ENCODE data around the gene PLD6. TPM values are rescaled to one million over a fixed set of nuclear protein-coding genes. Genes with fewer than 3 reads are reported as not detected.

Gene PLD6
- total RNA-seq, 1 experiment from 2014 or later, result 0.09 TPM

GRCh38 chr17:17175340-17175739 is 30.8 kb downstream of the PLD6 start:
- Mint-ChIP-seq H3K4me1 (peaks cover 2 to 12% of the 10 kb centered on the region in 2 experiments; a peak in 2 of 4 replicates), H3K27me3 (ENCODE audit: low read depth) (no peaks in the 10 kb centered on the region), H3K36me3 (ENCODE audit: insufficient read depth in 1 of 3, low read depth in 3 of 3) (peaks cover 24 to 75% (median 55%) of the 10 kb centered on the region in 3 experiments; a peak in 6 of 7 replicates), H3K4me3 (no peak overlapping the region), H3K27ac (no peak overlapping the region), H3K9me3 (no peaks in the 10 kb centered on the region)
- Histone ChIP-seq H3K79me2 (ENCODE audit: insufficient read depth, low read length) (no peaks in the 10 kb centered on the region), H2AFZ (ENCODE audit: low read length) (no peak overlapping the region), H3K4me1 (ENCODE audit: insufficient read depth, low read length) (no peaks in the 10 kb centered on the region), H3K27me3 (ENCODE audit: insufficient read depth, low read length) (no peaks in the 10 kb centered on the region), H4K8ac (replicated peaks; ENCODE audit: insufficient read length, low read depth, low read length) (no peak overlapping the region), H3K79me1 (ENCODE audit: insufficient read depth, low read depth, low read length, poor library complexity, severe bottlenecking) (no peaks in the 10 kb centered on the region), H4K20me1 (ENCODE audit: control insufficient read depth, insufficient read depth, insufficient read length) (no peaks in the 10 kb centered on the region), H2BK120ac (ENCODE audit: low read depth, low read length, poor library complexity, severe bottlenecking) (no peak overlapping the region), H3K9me3 (ENCODE audit: control insufficient read depth, low read depth, low read length) (no peaks in the 10 kb centered on the region), H4K91ac (ENCODE audit: insufficient read length, low read depth, low read length) (no peak overlapping the region), H2BK12ac (ENCODE audit: insufficient read length, low read depth, low read length) (no peak overlapping the region), H4K5ac (ENCODE audit: insufficient read length, low read depth, low read length) (no peak overlapping the region), H2BK5ac (ENCODE audit: insufficient read length, low read length) (no peak overlapping the region), H3K18ac (ENCODE audit: insufficient read length, low read depth, low read length) (no peak overlapping the region), H2AK5ac (ENCODE audit: insufficient read length, low read length) (no peak overlapping the region), H3K4me2 (ENCODE audit: insufficient read depth, insufficient read length, low read length) (no peak overlapping the region), H3K23ac (ENCODE audit: insufficient read length, low read depth, low read length) (no peak overlapping the region), H3K14ac (ENCODE audit: insufficient read depth, low read length) (no peak overlapping the region), H3K23me2 (ENCODE audit: insufficient read length, low read depth, low read length, poor library complexity, severe bottlenecking) (no peaks in the 10 kb centered on the region), H3K27ac (ENCODE audit: insufficient read length, low read depth, low read length) (no peak overlapping the region), H3K56ac (ENCODE audit: insufficient read length, low read depth, low read length) (no peak overlapping the region), H3K9ac (ENCODE audit: extremely low read depth, insufficient read length, low read length) (no peak overlapping the region), H2BK20ac (ENCODE audit: low read depth, low read length, poor library complexity, severe bottlenecking) (no peak overlapping the region), H3T11ph (ENCODE audit: low read length) (no peak overlapping the region), H3K4ac (ENCODE audit: low read depth, low read length) (no peak overlapping the region), H2BK15ac (ENCODE audit: low read depth, low read length) (no peak overlapping the region)
- WGBS (ENCODE audit: extremely low coverage, insufficient read length, low lambda C conversion rate), result no CpG with 5 or more reads among the region's 8 CpGs
- TF ChIP-seq, protein P1, sequence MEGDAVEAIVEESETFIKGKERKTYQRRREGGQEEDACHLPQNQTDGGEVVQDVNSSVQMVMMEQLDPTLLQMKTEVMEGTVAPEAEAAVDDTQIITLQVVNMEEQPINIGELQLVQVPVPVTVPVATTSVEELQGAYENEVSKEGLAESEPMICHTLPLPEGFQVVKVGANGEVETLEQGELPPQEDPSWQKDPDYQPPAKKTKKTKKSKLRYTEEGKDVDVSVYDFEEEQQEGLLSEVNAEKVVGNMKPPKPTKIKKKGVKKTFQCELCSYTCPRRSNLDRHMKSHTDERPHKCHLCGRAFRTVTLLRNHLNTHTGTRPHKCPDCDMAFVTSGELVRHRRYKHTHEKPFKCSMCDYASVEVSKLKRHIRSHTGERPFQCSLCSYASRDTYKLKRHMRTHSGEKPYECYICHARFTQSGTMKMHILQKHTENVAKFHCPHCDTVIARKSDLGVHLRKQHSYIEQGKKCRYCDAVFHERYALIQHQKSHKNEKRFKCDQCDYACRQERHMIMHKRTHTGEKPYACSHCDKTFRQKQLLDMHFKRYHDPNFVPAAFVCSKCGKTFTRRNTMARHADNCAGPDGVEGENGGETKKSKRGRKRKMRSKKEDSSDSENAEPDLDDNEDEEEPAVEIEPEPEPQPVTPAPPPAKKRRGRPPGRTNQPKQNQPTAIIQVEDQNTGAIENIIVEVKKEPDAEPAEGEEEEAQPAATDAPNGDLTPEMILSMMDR (conservative IDR thresholded peaks at IDR 0.05), result no peak
- no peak for DNase-seq

Data from H9 (cell line).